Common myeloid progenitor, CD34-positive (primary cell): ENCODE results near the gene NEURL4.
"Not testable (repeated sequence)": the region's sequence is repeated elsewhere in the genome, so short reads cannot be mapped to it uniquely, and the experiment has no call there.

Experiments
- CTCF ChIA-PET: fragments of 350-600 bp; sonication (Branson Sonifier 250); formaldehyde crosslinking; loops from one replicate; lab custom pipeline; 2021; ENCODE audit warnings: antibody characterized with exemption; lab: Charles Lee
- POLR2A ChIA-PET: fragments of 350-600 bp; sonication (Branson Sonifier 250); formaldehyde crosslinking; loops from one replicate; lab custom pipeline; 2021; ENCODE audit warnings: antibody characterized with exemption; lab: Charles Lee
- DNase-seq, 3 donors: peaks; one replicate each; pipeline versions ENCODE4 v3.0.0 to v3.0.0-alpha.2; 2013
- H3K27ac ChIP-seq, 2 experiments: 1 replicate in 1 of 2; 2 replicates in 1 of 2; pipeline ENCODE4 v1.7.0; 2013; ENCODE audit warnings: inconsistent platforms in 2 of 2, low read length in 2 of 2, mild to moderate bottlenecking in 2 of 2, low read depth in 1 of 2, moderate library complexity in 1 of 2; ENCODE audit not compliant: severe bottlenecking in 2 of 2, insufficient read depth in 1 of 2, poor library complexity in 1 of 2
- H3K27me3 ChIP-seq, 5 experiments: replicated peaks in 2 of 5; 1 replicate in 3 of 5; 2 replicates in 2 of 5; pipeline versions ENCODE4 v1.6.1 to v1.7.0; 2013; ENCODE audit warnings: low read length in 4 of 5, mild to moderate bottlenecking in 2 of 5, moderate library complexity in 2 of 5, inconsistent platforms in 1 of 5; ENCODE audit not compliant: insufficient read depth in 5 of 5, control insufficient read depth in 4 of 5
- H3K36me3 ChIP-seq, 4 experiments: 1 replicate in 2 of 4; 2 replicates in 2 of 4; pipeline versions ENCODE4 v1.6.1 to v1.7.0; 2013; ENCODE audit warnings: low read length in 3 of 4, control low read depth in 1 of 4, mild to moderate bottlenecking in 1 of 4; ENCODE audit not compliant: control insufficient read depth in 4 of 4, insufficient read depth in 4 of 4
- H3K4me1 ChIP-seq, 4 experiments: 1 replicate in 3 of 4; 2 replicates in 1 of 4; pipeline versions ENCODE4 v1.6.1 to v1.7.1; 2013; ENCODE audit warnings: low read length in 3 of 4, mild to moderate bottlenecking in 3 of 4, control low read depth in 1 of 4, inconsistent platforms in 1 of 4, moderate library complexity in 1 of 4; ENCODE audit not compliant: control insufficient read depth in 4 of 4, insufficient read depth in 4 of 4; ENCODE audit errors: control extremely low read depth in 1 of 4
- H3K4me3 ChIP-seq, 7 experiments: 1 replicate in 4 of 7; 2 replicates in 3 of 7; pipeline versions ENCODE4 v1.5.1 to v1.7.0; 2013; ENCODE audit warnings: mild to moderate bottlenecking in 7 of 7, low read length in 6 of 7, moderate library complexity in 6 of 7, inconsistent platforms in 2 of 7, low read depth in 2 of 7, control low read depth in 1 of 7; ENCODE audit not compliant: insufficient read depth in 4 of 7, control insufficient read depth in 1 of 7; ENCODE audit errors: extremely low read depth in 1 of 7
- H3K9me3 ChIP-seq, 5 experiments: 1 replicate in 4 of 5; 2 replicates in 1 of 5; pipeline versions ENCODE4 v1.6.1 to v1.7.1; 2013; ENCODE audit warnings: low read length in 4 of 5, mild to moderate bottlenecking in 2 of 5, inconsistent platforms in 1 of 5, low read depth in 1 of 5, moderate library complexity in 1 of 5; ENCODE audit not compliant: control insufficient read depth in 4 of 5, insufficient read depth in 2 of 5; ENCODE audit errors: control extremely low read depth in 1 of 5
- WGBS: methylation state at CpG from one replicate; pipeline ENCODE4 v1.1.5; 2013; ENCODE audit not compliant: insufficient coverage; 5-methylcytosine and 5-hydroxymethylcytosine counted together

Gene NEURL4

DNA sequence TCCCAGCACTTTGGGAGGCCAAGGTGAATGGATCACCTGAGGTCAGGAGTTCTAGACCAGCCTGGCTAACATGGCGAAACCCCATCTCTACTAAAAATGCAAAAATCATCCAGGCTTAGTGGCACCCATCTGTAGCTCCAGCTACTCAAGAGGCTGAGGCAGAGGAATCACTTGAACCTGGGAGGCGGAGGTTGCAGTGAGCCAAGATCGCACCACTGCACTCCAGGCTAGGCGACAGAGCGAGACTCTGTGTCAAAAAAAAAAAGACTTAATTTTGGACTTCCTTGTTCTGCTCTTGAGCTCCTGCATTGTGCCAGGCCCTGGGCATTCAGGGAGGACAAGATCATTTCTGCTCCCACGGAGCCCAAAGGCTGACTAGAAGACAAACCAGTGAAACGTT lies 8.5 kb upstream of the NEURL4 start:
- POLR2A ChIA-PET, H3K9me3 ChIP-seq, DNase-seq, H3K27me3 ChIP-seq: not testable (repeated sequence)
- Histone ChIP-seq H3K36me3 (peaks cover 5 to 34% (median 20%) of the 10 kb centered on the region in 4 experiments), H3K27ac (peak overlapping the region in 1 of 2 experiments; percentile 79), H3K4me3 (peak overlapping the region in 6 of 7 experiments; percentile 67 to 83 (median 78)), H3K4me1 (peaks cover 9 to 40% (median 34%) of the 10 kb centered on the region in 4 experiments)
- CTCF ChIA-PET: interaction anchor here (0.7 to 18.5 kb wide), 9 partner anchors 8 to 123 kb away, joined by 3 to 314 read pairs (median 8); partner anchors contain the start of gene NEURL4
- WGBS: 27% methylated on average over 6 of the region's 7 CpGs

DNA sequence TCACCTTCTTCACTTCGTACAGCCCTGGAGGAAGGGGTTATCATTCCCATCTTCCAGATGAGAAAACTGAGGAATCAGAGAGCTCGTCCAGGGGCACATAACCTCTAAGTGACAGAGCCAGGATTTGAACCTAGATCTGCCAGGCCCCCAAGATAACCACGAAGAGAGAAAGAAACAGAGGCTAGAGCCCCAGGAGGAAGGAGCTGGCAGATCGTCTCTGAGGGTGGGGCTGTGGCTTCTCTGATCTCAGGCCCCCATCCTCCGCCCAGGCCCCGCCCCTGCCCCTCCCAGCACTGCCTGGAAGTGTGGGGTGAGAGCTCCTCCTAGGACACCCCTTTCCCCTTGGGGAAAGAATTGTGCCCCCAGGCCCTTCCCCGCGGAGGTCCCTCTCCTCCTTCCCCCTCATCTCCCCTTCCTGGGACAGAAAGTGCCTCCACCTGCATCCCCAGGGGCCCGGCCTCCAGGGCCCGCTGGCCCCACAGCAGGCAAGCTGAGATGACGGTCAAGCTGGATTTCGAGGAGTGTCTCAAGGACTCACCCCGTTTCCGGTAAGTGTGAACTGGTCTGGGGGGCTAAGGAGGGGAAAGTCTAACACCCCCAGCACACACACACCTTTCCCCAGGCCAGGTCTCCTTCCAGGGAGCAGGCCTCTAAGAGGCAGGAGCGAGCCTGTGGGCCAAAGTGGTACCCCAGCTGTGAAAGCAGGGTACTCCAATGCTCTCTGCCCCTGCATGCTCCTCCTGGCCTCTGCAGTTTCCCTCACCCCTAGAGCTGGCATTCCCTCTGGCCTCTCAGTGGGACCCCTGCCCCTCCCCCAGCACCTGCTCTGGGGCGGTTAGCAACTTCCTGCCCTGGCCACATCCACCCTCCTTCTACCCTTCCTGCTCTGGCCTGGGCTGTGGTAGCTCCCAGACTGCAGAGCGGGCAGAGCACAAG lies 7.4 kb upstream of the NEURL4 start, which contains the start of gene ACAP1:
TSS of gene ACAP1 (plus strand) at position 290 of the 936 bp plus-strand sequence. CDS start at position 496, 206 bp downstream.
- Histone ChIP-seq H3K4me1 (peaks cover 12 to 49% (median 45%) of the 10 kb centered on the region in 4 experiments), H3K27ac (peak within 1 kb of the TSS; percentile 46 to 79), H3K4me3 (peak within 1 kb of the TSS; percentile 51 to 83 (median 76)), H3K36me3 (peaks cover 2 to 24% (median 15%) of the 10 kb centered on the region in 4 experiments), H3K27me3 (no peaks in the 10 kb centered on the region), H3K9me3 (no peaks in the 10 kb centered on the region)
- peak in 2 of 3 donors; percentile 68 to 69 for DNase-seq
- 3% methylated on average over 9 of the region's 17 CpGs for WGBS
- POLR2A ChIA-PET: interaction anchor here (0.5 to 1.2 kb wide), 7 partner anchors 15 to 837 kb away, joined by 3 to 4 read pairs (median 3); no protein-coding TSS in a partner anchor
- CTCF ChIA-PET: interaction anchor here (0.6 to 18.5 kb wide), 13 partner anchors 9 to 116 kb away, joined by 3 to 314 read pairs (median 6); partner anchors contain the start of genes ACADVL, DLG4 and NEURL4

DNA sequence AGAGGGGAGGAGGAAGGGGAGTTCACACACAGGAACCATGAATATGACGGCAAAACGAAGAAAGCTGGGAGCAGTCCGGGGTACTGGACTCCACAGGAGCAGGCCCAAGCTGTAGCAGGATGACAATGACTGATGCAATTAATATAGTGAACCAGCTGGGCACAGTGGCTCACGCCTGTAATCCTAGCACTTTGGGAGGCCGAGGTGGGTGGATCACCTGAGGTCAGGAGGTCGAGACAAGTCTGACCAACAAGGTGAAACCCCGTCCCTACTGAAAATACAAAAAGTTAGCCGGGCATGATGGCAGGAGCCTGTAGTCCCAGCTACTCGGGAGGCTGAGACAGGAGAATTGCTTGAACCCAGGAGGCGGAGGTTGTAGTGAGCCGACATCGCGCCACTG lies 6.6 kb upstream of the NEURL4 start:
- WGBS: 87% methylated on average over 10 of the region's 13 CpGs
- peaks cover 12 to 52% (median 46%) of the 10 kb centered on the region in 4 experiments for H3K4me1 ChIP-seq
- ChIA-PET POLR2A (interaction anchor here (0.9 to 1.2 kb wide), 3 partner anchors 16 to 115 kb away, joined by 3 to 4 read pairs (median 3); no protein-coding TSS in a partner anchor), CTCF (interaction anchor here (0.6 to 18.5 kb wide), 10 partner anchors 10 to 115 kb away, joined by 3 to 314 read pairs (median 8); partner anchors contain the start of genes ACADVL, DLG4 and NEURL4)
- H3K9me3 ChIP-seq, DNase-seq, H3K27me3 ChIP-seq: not testable (repeated sequence)
- peak overlapping the region in 1 of 2 experiments; percentile 79 for H3K27ac ChIP-seq
- H3K4me3 ChIP-seq: peak overlapping the region in 6 of 7 experiments; percentile 67 to 83 (median 78)
- H3K36me3 ChIP-seq: peaks cover 2 to 21% (median 10%) of the 10 kb centered on the region in 4 experiments

DNA sequence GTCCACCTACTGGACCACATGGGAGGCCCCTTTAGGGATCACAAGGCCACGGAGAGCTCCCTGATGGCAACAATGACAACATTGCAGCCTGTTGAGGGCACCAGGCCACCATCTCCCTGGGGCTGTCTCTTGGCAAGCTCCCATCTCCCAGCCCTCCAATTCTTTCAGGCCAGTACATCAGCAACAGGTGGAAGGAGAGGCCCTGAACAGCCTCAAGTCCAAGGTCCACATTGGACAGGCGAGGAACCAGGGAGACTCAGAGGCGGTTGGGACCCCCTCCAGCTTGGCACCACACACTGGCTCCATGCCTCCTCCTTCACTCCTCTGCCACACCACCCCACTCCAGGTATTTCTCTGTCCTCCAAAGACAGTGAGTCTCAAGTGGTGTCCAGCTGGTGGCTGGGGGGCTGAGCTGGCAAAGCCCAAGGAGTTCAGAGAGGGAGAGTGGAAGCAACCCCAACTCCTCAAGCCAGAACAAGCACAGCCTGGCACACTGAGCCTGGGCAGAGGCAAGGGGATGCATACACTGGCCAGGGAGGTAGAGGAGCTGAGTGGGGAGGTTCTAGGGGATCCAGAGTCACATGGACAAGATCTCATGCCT lies 5.9 kb upstream of the NEURL4 start:
- Histone ChIP-seq H3K4me3 (peak overlapping the region in 1 of 7 experiments; percentile 83), H3K27me3 (no peaks in the 10 kb centered on the region), H3K27ac (peak overlapping the region in 1 of 2 experiments; percentile 79), H3K9me3 (no peaks in the 10 kb centered on the region), H3K4me1 (peaks cover 12 to 58% (median 53%) of the 10 kb centered on the region in 4 experiments), H3K36me3 (peaks cover 0 to 17% (median 7%) of the 10 kb centered on the region in 4 experiments)
- DNase-seq: no peak
- ChIA-PET CTCF (interaction anchor here (1.3 to 18.5 kb wide), 4 partner anchors 9 to 14 kb away, joined by 6 to 314 read pairs (median 32); partner anchors contain the start of gene NEURL4), POLR2A (no interaction called here)
- WGBS: 95% methylated on average over 2 of the region's 3 CpGs

GRCh38 chr17:7332600-7333069 lies 3.5 kb upstream of the NEURL4 start:
- CTCF ChIA-PET, POLR2A ChIA-PET, H3K27me3 ChIP-seq, H3K27ac ChIP-seq, H3K36me3 ChIP-seq, H3K4me3 ChIP-seq, H3K9me3 ChIP-seq, DNase-seq: not testable (repeated sequence)
- H3K4me1 ChIP-seq: peaks cover 15 to 66% (median 60%) of the 10 kb centered on the region in 4 experiments
- 65% methylated on average over 10 of the region's 14 CpGs for WGBS

DNA sequence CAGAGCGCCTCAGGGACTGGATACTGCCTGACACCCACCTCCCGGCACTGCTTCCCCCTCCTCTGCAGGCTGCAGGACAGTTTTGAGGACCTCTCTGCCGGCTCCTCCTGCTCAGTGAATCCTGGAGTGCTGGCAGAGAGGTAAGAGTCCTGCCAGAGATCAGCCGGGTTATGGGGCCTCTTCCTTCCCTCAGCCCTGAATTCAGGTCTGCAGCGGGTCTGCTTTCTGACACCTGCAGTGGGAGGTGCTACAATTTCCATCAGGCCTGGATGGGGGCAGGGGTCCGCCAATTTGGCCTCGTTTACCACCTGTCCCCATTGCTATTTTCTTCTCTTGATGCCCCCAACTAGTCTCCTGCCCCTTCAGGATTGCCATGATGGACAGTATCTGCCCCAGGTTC lies 3.0 kb upstream of the NEURL4 start:
- H3K4me1 ChIP-seq: peaks cover 10 to 63% (median 57%) of the 10 kb centered on the region in 4 experiments
- WGBS: 54% methylated on average over 7 of the region's 7 CpGs
- H3K27me3 ChIP-seq: no peaks in the 10 kb centered on the region
- ChIA-PET POLR2A (no interaction called here), CTCF (no interaction called here)
- peak overlapping the region in 1 of 2 experiments; percentile 43 for H3K27ac ChIP-seq
- no peak for DNase-seq
- no peak overlapping the region for H3K4me3 ChIP-seq
- peaks cover 0 to 2% (median 0%) of the 10 kb centered on the region in 4 experiments for H3K36me3 ChIP-seq
- no peaks in the 10 kb centered on the region for H3K9me3 ChIP-seq
